Cardiac muscle cell (in vitro differentiated cells and primary cell): ENCODE results near the gene RNF44. TPM values are rescaled to one million over a fixed set of nuclear protein-coding genes. Genes with fewer than 3 reads are reported as not detected.

Experiments
- DNase-seq, 2 donors: peaks; one replicate each; pipeline versions ENCODE4 v3.0.0 to v3.0.0-alpha.2; 2010 to 2017; ENCODE audit warnings: low read depth in 1 of 2, low spot score in 1 of 2
- H3K27ac ChIP-seq: fragments of 200-600 bp; sonication (generic); 2 replicates; pipeline ENCODE4 v1.5.1; 2016
- H3K27me3 ChIP-seq: fragments of 200-600 bp; sonication (generic); 2 replicates; pipeline ENCODE4 v1.6.0; 2016; ENCODE audit warnings: control low read depth
- H3K36me3 ChIP-seq: fragments of 200-600 bp; sonication (generic); 2 replicates; pipeline ENCODE4 v1.5.1; 2016; ENCODE audit warnings: control low read depth
- H3K4me1 ChIP-seq: fragments of 200-600 bp; sonication (generic); 2 replicates; pipeline ENCODE4 v1.8.1; 2017; ENCODE audit warnings: low read depth, mild to moderate bottlenecking, mixed run types
- H3K4me3 ChIP-seq: fragments of 200-600 bp; sonication (generic); 2 replicates; pipeline ENCODE4 v1.5.1; 2016; ENCODE audit warnings: mild to moderate bottlenecking
- H3K9me3 ChIP-seq: fragments of 200-600 bp; sonication (generic); 2 replicates; pipeline ENCODE4 v1.5.1; 2017; ENCODE audit warnings: low read depth, mild to moderate bottlenecking, control low read depth
- CTCF ChIP-seq: IDR thresholded peaks from 2 replicates; pipeline ENCODE4 v1.5.1; 2012; ENCODE audit warnings: low read depth, mild to moderate bottlenecking, low read length
- polyA plus RNA-seq: library from polyadenylated mRNA; unstranded; fragments of >200 nt; fragmentation: Nextera tagmentation; extraction: Ambion mirVana; gene quantifications from 2 replicates; pipeline ENCODE4 v1.2.1, GENCODE V29; 2016
- total RNA-seq: library from RNA; depleted of rRNA; stranded (reverse); fragments of >200 nt; gene quantifications from 2 replicates; pipeline ENCODE4 v1.2.3, GENCODE V29; 2016

Gene RNF44
- total and polyA plus RNA-seq, 2 experiments from 2014 or later: 16.1 to 77.6 TPM

- H3K9me3 ChIP-seq: no peaks in the 10 kb centered on the region
- H3K4me1 ChIP-seq: peaks cover 27% of the 10 kb centered on the region
- peak overlapping the region; percentile 98 for H3K27ac ChIP-seq
- H3K27me3 ChIP-seq: no peaks in the 10 kb centered on the region
- no peak overlapping the region for H3K4me3 ChIP-seq
- peak in 1 of 2 donors; percentile 34 for DNase-seq
- TF ChIP-seq CTCF: no peak
- peaks cover 31% of the 10 kb centered on the region for H3K36me3 ChIP-seq
Measured at GRCh38 chr5:176533390-176533789, 3.8 kb downstream of the RNF44 start.

GRCh38 chr5:176532795-176533194 is 4.4 kb downstream of the RNF44 start:
- Histone ChIP-seq H3K4me3 (no peak overlapping the region), H3K27me3 (no peaks in the 10 kb centered on the region), H3K9me3 (no peaks in the 10 kb centered on the region), H3K36me3 (peaks cover 31% of the 10 kb centered on the region), H3K27ac (peak overlapping the region; percentile 36), H3K4me1 (peaks cover 23% of the 10 kb centered on the region)
- TF ChIP-seq CTCF: no peak
- DNase-seq: no peak

- Histone ChIP-seq H3K36me3 (peaks cover 31% of the 10 kb centered on the region), H3K27me3 (no peaks in the 10 kb centered on the region), H3K9me3 (no peaks in the 10 kb centered on the region), H3K27ac (no peak overlapping the region), H3K4me1 (peaks cover 23% of the 10 kb centered on the region), H3K4me3 (no peak overlapping the region)
- no peak for DNase-seq
- TF ChIP-seq CTCF: no peak
Measured at GRCh38 chr5:176531902-176532493, 5.2 kb downstream of the RNF44 start.

- H3K4me3 ChIP-seq: no peak overlapping the region
- DNase-seq: no peak
- no peak overlapping the region for H3K27ac ChIP-seq
- H3K27me3 ChIP-seq: no peaks in the 10 kb centered on the region
- peaks cover 23% of the 10 kb centered on the region for H3K4me1 ChIP-seq
- no peaks in the 10 kb centered on the region for H3K9me3 ChIP-seq
- H3K36me3 ChIP-seq: peaks cover 31% of the 10 kb centered on the region
- TF ChIP-seq CTCF: no peak
Measured at GRCh38 chr5:176530983-176531901, 6.0 kb downstream of the RNF44 start.

- H3K36me3 ChIP-seq: peaks cover 31% of the 10 kb centered on the region
Measured at GRCh38 chr5:176530393-176530982, 6.7 kb downstream of the RNF44 start.

More at GRCh38 chr5:176530393-176530982, 6.7 kb downstream of the RNF44 start:
- no peak for DNase-seq
- Histone ChIP-seq H3K4me1 (peaks cover 23% of the 10 kb centered on the region), H3K9me3 (no peaks in the 10 kb centered on the region), H3K27me3 (no peaks in the 10 kb centered on the region), H3K4me3 (no peak overlapping the region), H3K27ac (no peak overlapping the region)
- TF ChIP-seq CTCF: no peak
